Fibroblast of upper back skin (primary cell): Measurements from ENCODE around the gene PPP1CB.
"Not testable (repeated sequence)": the region's sequence is repeated elsewhere in the genome, so short reads cannot be mapped to it uniquely, and the experiment has no call there.

Source experiments
- DNase-seq: peaks from one replicate; pipeline ENCODE4 v3.0.0-alpha.2; 2013

Gene PPP1CB

GRCh38 chr2:28751252-28751955, at the start of gene PPP1CB:
Gene PPP1CB (plus strand): TSS chr2:28751830. CDS start chr2:28752125, 295 bp downstream.
- peak; percentile 95 for DNase-seq

- no peak for DNase-seq
Observed at GRCh38 chr2:28702415-28702861, 49.2 kb upstream of the PPP1CB start.

- DNase-seq: no peak
Observed at GRCh38 chr2:28702878-28703277, 48.8 kb upstream of the PPP1CB start.

GRCh38 chr2:28704621-28705020, 47.0 kb upstream of the PPP1CB start:
- DNase-seq: no peak

GRCh38 chr2:28705751-28706440, 45.7 kb upstream of the PPP1CB start:
- DNase-seq: no peak

- no peak for DNase-seq
Observed at GRCh38 chr2:28707592-28707991, 44.0 kb upstream of the PPP1CB start.

- no peak for DNase-seq
Observed at GRCh38 chr2:28709101-28709500, 42.5 kb upstream of the PPP1CB start.

GRCh38 chr2:28710545-28710944, 41.1 kb upstream of the PPP1CB start:
- no peak for DNase-seq

- peak; percentile 63 for DNase-seq
Observed at GRCh38 chr2:28713577-28714298, 37.9 kb upstream of the PPP1CB start.

GRCh38 chr2:28716265-28716865, 35.3 kb upstream of the PPP1CB start:
- peak; percentile 86 for DNase-seq

- DNase-seq: peak; percentile 81
Observed at GRCh38 chr2:28717339-28717758, 34.3 kb upstream of the PPP1CB start.

- no peak for DNase-seq
Observed at GRCh38 chr2:28720345-28720744, 31.3 kb upstream of the PPP1CB start.

- peak; percentile 6 for DNase-seq
Observed at GRCh38 chr2:28721601-28722191, 29.9 kb upstream of the PPP1CB start.

GRCh38 chr2:28725021-28725711, 26.5 kb upstream of the PPP1CB start:
- DNase-seq: no peak

GRCh38 chr2:28726177-28726576, 25.5 kb upstream of the PPP1CB start:
- no peak for DNase-seq

- DNase-seq: no peak
Observed at GRCh38 chr2:28729698-28730097, 21.9 kb upstream of the PPP1CB start.

- DNase-seq: no peak
Observed at GRCh38 chr2:28730641-28731146, 20.9 kb upstream of the PPP1CB start.

GRCh38 chr2:28735511-28735910, 16.1 kb upstream of the PPP1CB start:
- no peak for DNase-seq

- DNase-seq: no peak
Observed at GRCh38 chr2:28736034-28736433, 15.6 kb upstream of the PPP1CB start.

GRCh38 chr2:28737655-28738054, 14.0 kb upstream of the PPP1CB start:
- DNase-seq: no peak

- not testable (repeated sequence) for DNase-seq
Observed at GRCh38 chr2:28742619-28743018, 9.0 kb upstream of the PPP1CB start.

GRCh38 chr2:28745225-28745624, 6.4 kb upstream of the PPP1CB start:
- DNase-seq: no peak
